ENCODE results near the gene DEXI.

The DEXI gene

DNA sequence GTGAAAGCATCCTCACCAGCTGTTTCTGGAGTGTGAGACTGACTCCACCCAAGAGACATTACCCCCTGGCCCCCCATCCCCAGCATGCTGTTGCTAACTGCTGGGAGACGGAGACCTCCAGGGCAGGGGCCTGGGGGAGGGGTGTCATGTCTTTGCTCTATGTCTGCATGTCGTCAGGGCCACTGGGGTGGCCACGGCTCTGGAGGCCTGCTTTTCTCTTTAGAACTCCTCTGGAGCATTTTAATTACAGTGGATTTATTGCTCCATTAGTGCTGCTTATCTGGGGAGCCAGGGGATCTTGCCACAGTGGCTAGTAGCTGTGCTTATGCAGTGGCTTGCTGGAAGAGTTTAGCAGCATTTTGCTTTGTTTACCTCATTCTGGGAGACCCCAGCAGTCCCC lies 34.4 kb upstream of the DEXI start (continued):
- TF ChIP-seq ZNF692 (tag by site-specific recombination; IDR thresholded peaks at IDR 0.05) (no peak), OSR2 (tag by site-specific recombination; IDR thresholded peaks at IDR 0.05) (peak; percentile 79), HOXD13 (CRISPR knock-in tag; IDR thresholded peaks at IDR 0.05; ENCODE audit: borderline replicate concordance) (no peak), ZNF658 (tag by site-specific recombination; IDR thresholded peaks at IDR 0.05) (no peak), GLIS1 (tag by site-specific recombination; IDR thresholded peaks at IDR 0.05) (peak; percentile 98)
- TF ChIP-seq, protein P1, sequence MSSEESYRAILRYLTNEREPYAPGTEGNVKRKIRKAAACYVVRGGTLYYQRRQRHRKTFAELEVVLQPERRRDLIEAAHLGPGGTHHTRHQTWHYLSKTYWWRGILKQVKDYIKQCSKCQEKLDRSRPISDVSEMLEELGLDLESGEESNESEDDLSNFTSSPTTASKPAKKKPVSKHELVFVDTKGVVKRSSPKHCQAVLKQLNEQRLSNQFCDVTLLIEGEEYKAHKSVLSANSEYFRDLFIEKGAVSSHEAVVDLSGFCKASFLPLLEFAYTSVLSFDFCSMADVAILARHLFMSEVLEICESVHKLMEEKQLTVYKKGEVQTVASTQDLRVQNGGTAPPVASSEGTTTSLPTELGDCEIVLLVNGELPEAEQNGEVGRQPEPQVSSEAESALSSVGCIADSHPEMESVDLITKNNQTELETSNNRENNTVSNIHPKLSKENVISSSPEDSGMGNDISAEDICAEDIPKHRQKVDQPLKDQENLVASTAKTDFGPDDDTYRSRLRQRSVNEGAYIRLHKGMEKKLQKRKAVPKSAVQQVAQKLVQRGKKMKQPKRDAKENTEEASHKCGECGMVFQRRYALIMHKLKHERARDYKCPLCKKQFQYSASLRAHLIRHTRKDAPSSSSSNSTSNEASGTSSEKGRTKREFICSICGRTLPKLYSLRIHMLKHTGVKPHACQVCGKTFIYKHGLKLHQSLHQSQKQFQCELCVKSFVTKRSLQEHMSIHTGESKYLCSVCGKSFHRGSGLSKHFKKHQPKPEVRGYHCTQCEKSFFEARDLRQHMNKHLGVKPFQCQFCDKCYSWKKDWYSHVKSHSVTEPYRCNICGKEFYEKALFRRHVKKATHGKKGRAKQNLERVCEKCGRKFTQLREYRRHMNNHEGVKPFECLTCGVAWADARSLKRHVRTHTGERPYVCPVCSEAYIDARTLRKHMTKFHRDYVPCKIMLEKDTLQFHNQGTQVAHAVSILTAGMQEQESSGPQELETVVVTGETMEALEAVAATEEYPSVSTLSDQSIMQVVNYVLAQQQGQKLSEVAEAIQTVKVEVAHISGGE (tag by site-specific recombination; conservative IDR thresholded peaks at IDR 0.05; ENCODE audit: low read depth) = no peak
- TF ChIP-seq, protein P2, sequence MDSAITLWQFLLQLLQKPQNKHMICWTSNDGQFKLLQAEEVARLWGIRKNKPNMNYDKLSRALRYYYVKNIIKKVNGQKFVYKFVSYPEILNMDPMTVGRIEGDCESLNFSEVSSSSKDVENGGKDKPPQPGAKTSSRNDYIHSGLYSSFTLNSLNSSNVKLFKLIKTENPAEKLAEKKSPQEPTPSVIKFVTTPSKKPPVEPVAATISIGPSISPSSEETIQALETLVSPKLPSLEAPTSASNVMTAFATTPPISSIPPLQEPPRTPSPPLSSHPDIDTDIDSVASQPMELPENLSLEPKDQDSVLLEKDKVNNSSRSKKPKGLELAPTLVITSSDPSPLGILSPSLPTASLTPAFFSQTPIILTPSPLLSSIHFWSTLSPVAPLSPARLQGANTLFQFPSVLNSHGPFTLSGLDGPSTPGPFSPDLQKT (IDR thresholded peaks at IDR 0.05; ENCODE audit: borderline replicate concordance, low read depth, low read length) = no peak
- TF ChIP-seq, protein P3, sequence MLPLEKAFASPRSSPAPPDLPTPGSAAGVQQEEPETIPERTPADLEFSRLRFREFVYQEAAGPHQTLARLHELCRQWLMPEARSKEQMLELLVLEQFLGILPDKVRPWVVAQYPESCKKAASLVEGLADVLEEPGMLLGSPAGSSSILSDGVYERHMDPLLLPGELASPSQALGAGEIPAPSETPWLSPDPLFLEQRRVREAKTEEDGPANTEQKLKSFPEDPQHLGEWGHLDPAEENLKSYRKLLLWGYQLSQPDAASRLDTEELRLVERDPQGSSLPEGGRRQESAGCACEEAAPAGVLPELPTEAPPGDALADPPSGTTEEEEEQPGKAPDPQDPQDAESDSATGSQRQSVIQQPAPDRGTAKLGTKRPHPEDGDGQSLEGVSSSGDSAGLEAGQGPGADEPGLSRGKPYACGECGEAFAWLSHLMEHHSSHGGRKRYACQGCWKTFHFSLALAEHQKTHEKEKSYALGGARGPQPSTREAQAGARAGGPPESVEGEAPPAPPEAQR (tag by site-specific recombination; IDR thresholded peaks at IDR 0.05) = no peak

- Histone ChIP-seq H3K27ac (ENCODE audit: extremely low read depth, low read depth, low read length) (no peak overlapping the region), H3K4me1 (ENCODE audit: control insufficient read depth, insufficient read depth, low read length) (peaks cover 2% of the 10 kb centered on the region), H3K4me3 (ENCODE audit: low read depth, low read length) (no peak overlapping the region), H3K36me3 (ENCODE audit: control insufficient read depth in 2 of 2, insufficient read depth in 1 of 2, low read length in 2 of 2) (peaks cover 8 to 51% of the 10 kb centered on the region in 2 experiments; a peak in 2 of 3 replicates), H3K9me3 (ENCODE audit: control insufficient read depth, insufficient read depth, low read depth, low read length) (no peaks in the 10 kb centered on the region)
- ChIA-PET CTCF (interaction anchor here (0.6 to 3.3 kb wide), 6 partner anchors 8 to 848 kb away, joined by 3 to 32 read pairs (median 6); partner anchors contain the start of gene SOCS1), POLR2A (interaction anchor here (0.9 kb wide), 1 partner anchor 283 kb away, joined by 3 read pairs; the partner anchor contains the start of gene SOCS1)
- TF ChIP-seq ZNF324 (tag by site-specific recombination; IDR thresholded peaks at IDR 0.05) = no peak
- no peak for TF ChIP-seq ZFP41 (tag by site-specific recombination; IDR thresholded peaks at IDR 0.05; ENCODE audit: borderline replicate concordance)
- TF ChIP-seq ZNF521 (tag by site-specific recombination; IDR thresholded peaks at IDR 0.05) = no peak
- no peak for TF ChIP-seq ZNF48 (tag by site-specific recombination; IDR thresholded peaks at IDR 0.05)
- TF ChIP-seq ZNF433 (tag by site-specific recombination; IDR thresholded peaks at IDR 0.05; ENCODE audit: low read depth) = no peak
- no peak for TF ChIP-seq WT1 (tag by site-specific recombination; IDR thresholded peaks at IDR 0.05)
- TF ChIP-seq HIC1 (tag by site-specific recombination; IDR thresholded peaks at IDR 0.05) = no peak
- no peak for TF ChIP-seq ZNF660 (tag by site-specific recombination; IDR thresholded peaks at IDR 0.05)
- TF ChIP-seq, protein P4, sequence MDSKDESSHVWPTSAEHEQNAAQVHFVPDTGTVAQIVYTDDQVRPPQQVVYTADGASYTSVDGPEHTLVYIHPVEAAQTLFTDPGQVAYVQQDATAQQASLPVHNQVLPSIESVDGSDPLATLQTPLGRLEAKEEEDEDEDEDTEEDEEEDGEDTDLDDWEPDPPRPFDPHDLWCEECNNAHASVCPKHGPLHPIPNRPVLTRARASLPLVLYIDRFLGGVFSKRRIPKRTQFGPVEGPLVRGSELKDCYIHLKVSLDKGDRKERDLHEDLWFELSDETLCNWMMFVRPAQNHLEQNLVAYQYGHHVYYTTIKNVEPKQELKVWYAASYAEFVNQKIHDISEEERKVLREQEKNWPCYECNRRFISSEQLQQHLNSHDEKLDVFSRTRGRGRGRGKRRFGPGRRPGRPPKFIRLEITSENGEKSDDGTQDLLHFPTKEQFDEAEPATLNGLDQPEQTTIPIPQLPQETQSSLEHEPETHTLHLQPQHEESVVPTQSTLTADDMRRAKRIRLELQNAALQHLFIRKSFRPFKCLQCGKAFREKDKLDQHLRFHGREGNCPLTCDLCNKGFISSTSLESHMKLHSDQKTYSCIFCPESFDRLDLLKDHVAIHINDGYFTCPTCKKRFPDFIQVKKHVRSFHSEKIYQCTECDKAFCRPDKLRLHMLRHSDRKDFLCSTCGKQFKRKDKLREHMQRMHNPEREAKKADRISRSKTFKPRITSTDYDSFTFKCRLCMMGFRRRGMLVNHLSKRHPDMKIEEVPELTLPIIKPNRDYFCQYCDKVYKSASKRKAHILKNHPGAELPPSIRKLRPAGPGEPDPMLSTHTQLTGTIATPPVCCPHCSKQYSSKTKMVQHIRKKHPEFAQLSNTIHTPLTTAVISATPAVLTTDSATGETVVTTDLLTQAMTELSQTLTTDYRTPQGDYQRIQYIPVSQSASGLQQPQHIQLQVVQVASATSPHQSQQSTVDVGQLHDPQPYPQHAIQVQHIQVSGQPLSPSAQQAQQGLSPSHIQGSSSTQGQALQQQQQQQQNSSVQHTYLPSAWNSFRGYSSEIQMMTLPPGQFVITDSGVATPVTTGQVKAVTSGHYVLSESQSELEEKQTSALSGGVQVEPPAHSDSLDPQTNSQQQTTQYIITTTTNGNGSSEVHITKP (tag by site-specific recombination; IDR thresholded peaks at IDR 0.05) = no peak
- TF ChIP-seq ZNF341 (tag by site-specific recombination; IDR thresholded peaks at IDR 0.05; ENCODE audit: low read depth) = no peak
These were observed 30.7 kb upstream of the DEXI start for GRCh38 chr16:10972819-10973464.

Measured in HEK293 (cell line).